NCI-H146 treated with DMSO at 0.1 percent for 48 hours (cell line): ENCODE measurements around the gene SEMA3F.
"Not testable (repeated sequence)": the region's sequence is repeated elsewhere in the genome, so short reads cannot be mapped to it uniquely, and the experiment has no call there.

Source experiments
- DNase-seq: peaks from one replicate; lab custom pipeline; 2025; ENCODE audit not compliant: unreplicated experiment; lab: John Stamatoyannopoulos, UW

The SEMA3F gene

GRCh38 chr3:50210510-50211367 is 55.6 kb downstream of the SEMA3F start:
- DNase-seq: peak; percentile 69

- not testable (repeated sequence) for DNase-seq
These were observed 56.2 kb downstream of the SEMA3F start for GRCh38 chr3:50211368-50211717.

GRCh38 chr3:50211930-50212329 is 56.8 kb downstream of the SEMA3F start:
- no peak for DNase-seq

GRCh38 chr3:50212502-50212901 is 57.4 kb downstream of the SEMA3F start:
- no peak for DNase-seq

- DNase-seq: no peak
These were observed 57.8 kb downstream of the SEMA3F start for GRCh38 chr3:50212971-50213370.

- DNase-seq: no peak
These were observed 58.2 kb downstream of the SEMA3F start for GRCh38 chr3:50213373-50213772.

- DNase-seq: no peak
These were observed 59.7 kb downstream of the SEMA3F start for GRCh38 chr3:50214824-50215223.

GRCh38 chr3:50215529-50215928 is 60.4 kb downstream of the SEMA3F start:
- no peak for DNase-seq

GRCh38 chr3:50217681-50218080 is 62.6 kb downstream of the SEMA3F start:
- no peak for DNase-seq

- no peak for DNase-seq
These were observed 63.3 kb downstream of the SEMA3F start for GRCh38 chr3:50218448-50218847.

- no peak for DNase-seq
These were observed 64.2 kb downstream of the SEMA3F start for GRCh38 chr3:50219285-50219684.

- DNase-seq: no peak
These were observed 65.0 kb downstream of the SEMA3F start for GRCh38 chr3:50220109-50220508.

GRCh38 chr3:50221051-50221410 is 65.9 kb downstream of the SEMA3F start:
- no peak for DNase-seq

GRCh38 chr3:50221411-50222168 is 66.5 kb downstream of the SEMA3F start:
- no peak for DNase-seq

- no peak for DNase-seq
These were observed 67.0 kb downstream of the SEMA3F start for GRCh38 chr3:50222169-50222528.

GRCh38 chr3:50224639-50225038 is 69.5 kb downstream of the SEMA3F start:
- DNase-seq: no peak

- DNase-seq: peak; percentile 43
These were observed 71.8 kb downstream of the SEMA3F start for GRCh38 chr3:50226888-50227389.

- peak; percentile 84 for DNase-seq
These were observed 72.5 kb downstream of the SEMA3F start for GRCh38 chr3:50227390-50228183.

GRCh38 chr3:50228184-50228763 is 73.2 kb downstream of the SEMA3F start:
- DNase-seq: not testable (repeated sequence)

- no peak for DNase-seq
These were observed 74.4 kb downstream of the SEMA3F start for GRCh38 chr3:50229490-50229889.
